ENCODE data around the gene INPP5A. TPM values are rescaled to one million over a fixed set of nuclear protein-coding genes. Genes with fewer than 3 reads are reported as not detected.

Gene INPP5A
- total RNA-seq, 4 donors from 2014 or later = 34.8 to 80.8 (median 52.8) TPM

- H3K27ac ChIP-seq = no peak overlapping the region
- no peaks in the 10 kb centered on the region for H3K27me3 ChIP-seq
- TF ChIP-seq POLR2A (IDR thresholded peaks at IDR 0.05) (no peak), EP300 (IDR thresholded peaks at IDR 0.05; ENCODE audit: low read depth) (no peak), POLR2AphosphoS5 (IDR thresholded peaks at IDR 0.05) (no peak)
- TF ChIP-seq, protein P1, sequence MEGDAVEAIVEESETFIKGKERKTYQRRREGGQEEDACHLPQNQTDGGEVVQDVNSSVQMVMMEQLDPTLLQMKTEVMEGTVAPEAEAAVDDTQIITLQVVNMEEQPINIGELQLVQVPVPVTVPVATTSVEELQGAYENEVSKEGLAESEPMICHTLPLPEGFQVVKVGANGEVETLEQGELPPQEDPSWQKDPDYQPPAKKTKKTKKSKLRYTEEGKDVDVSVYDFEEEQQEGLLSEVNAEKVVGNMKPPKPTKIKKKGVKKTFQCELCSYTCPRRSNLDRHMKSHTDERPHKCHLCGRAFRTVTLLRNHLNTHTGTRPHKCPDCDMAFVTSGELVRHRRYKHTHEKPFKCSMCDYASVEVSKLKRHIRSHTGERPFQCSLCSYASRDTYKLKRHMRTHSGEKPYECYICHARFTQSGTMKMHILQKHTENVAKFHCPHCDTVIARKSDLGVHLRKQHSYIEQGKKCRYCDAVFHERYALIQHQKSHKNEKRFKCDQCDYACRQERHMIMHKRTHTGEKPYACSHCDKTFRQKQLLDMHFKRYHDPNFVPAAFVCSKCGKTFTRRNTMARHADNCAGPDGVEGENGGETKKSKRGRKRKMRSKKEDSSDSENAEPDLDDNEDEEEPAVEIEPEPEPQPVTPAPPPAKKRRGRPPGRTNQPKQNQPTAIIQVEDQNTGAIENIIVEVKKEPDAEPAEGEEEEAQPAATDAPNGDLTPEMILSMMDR (IDR thresholded peaks at IDR 0.05) = no peak
- no peaks in the 10 kb centered on the region for H3K36me3 ChIP-seq
- no peak overlapping the region for H3K4me3 ChIP-seq
- in situ Hi-C loops (cut with MboI; ENCODE audit: low pct_ligation_motif_present in 1 of 4, low pct_unique_long_range_greater_than_20kb in 1 of 4, low sequenced_read_pairs in 3 of 4) (no loop called here), intact Hi-C loops (cut with DNase I; ENCODE audit: low total_unique reads) (no loop called here)
- WGBS, 2 donors (ENCODE audit: low coverage in 1 of 2) = 94 to 100% methylated on average over 1 to 30 of the region's 36 CpGs
- DNase-seq = no peak
- H3K4me1 ChIP-seq = peaks cover 0 to 3% (median 0%) of the 10 kb centered on the region in 4 donors
- H3K9me3 ChIP-seq = no peaks in the 10 kb centered on the region
These were observed 211.2 kb downstream of the INPP5A start for GRCh38 chr10:132748545-132749370.

DNA sequence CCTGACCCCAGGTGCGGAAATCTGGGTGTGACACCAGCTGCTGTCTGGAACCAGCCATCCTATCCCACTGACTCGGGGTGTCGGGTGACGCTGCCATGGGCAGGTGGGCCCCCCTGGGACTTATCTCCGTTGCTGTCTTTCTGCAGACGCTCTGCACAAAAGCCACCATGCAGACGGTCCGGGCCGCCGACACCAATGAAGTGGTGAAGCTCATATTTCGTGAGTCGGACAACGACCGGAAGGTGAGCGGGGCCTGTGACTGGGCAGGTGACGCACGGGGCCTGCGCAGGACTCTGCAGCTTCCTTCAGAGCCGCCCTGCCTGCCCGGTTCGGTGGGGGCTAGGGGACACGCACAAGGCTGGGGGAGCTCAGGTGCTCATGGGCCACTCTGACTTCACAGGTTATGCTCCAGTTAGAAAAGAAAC, 211.8 kb downstream of the INPP5A start:
- Histone ChIP-seq H3K9me3 (no peaks in the 10 kb centered on the region), H3K27me3 (no peaks in the 10 kb centered on the region), H3K27ac (no peak overlapping the region), H3K4me1 (peaks cover 0 to 3% (median 0%) of the 10 kb centered on the region in 4 donors), H3K36me3 (no peaks in the 10 kb centered on the region), H3K4me3 (no peak overlapping the region)
- TF ChIP-seq, protein P1 (IDR thresholded peaks at IDR 0.05) = no peak
- TF ChIP-seq POLR2AphosphoS5 (IDR thresholded peaks at IDR 0.05) = no peak
- no peak for TF ChIP-seq POLR2A (IDR thresholded peaks at IDR 0.05)
- TF ChIP-seq EP300 (IDR thresholded peaks at IDR 0.05; ENCODE audit: low read depth) = no peak
- in situ Hi-C loops (cut with MboI; ENCODE audit: low pct_ligation_motif_present in 1 of 4, low pct_unique_long_range_greater_than_20kb in 1 of 4, low sequenced_read_pairs in 3 of 4) = no loop called here
- WGBS, 2 donors (ENCODE audit: low coverage in 1 of 2) = 91% methylated on average over 22 of the region's 22 CpGs; no CpG with 5 or more reads in 1 of the 2 donors
- intact Hi-C loops (cut with DNase I; ENCODE audit: low total_unique reads) = no loop called here
- no peak for DNase-seq

DNA sequence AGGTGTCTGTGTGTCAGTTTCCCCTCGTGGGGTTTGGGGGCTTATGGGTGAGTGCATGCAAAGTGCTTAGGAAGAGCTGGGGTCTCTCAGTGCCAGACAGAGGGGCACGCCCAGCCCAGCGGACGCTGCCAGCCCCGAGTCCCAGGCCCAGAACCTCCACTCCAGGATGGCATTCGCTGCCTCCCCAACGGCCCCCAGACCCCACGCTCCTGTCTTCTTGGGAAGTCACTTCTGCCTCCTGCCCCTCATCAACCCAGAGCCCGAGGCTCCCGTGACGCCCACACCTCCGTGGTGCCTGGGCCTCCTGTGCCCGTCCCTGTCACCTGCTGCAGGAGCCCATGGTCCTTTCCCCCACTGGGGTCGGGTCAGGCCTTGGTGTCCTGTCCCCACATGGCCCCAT, 213.3 kb downstream of the INPP5A start:
- WGBS, 2 donors (ENCODE audit: low coverage in 1 of 2) = 90% methylated on average over 14 of the region's 14 CpGs; no CpG with 5 or more reads in 1 of the 2 donors
- intact Hi-C loops (cut with DNase I; ENCODE audit: low total_unique reads) = no loop called here

DNA sequence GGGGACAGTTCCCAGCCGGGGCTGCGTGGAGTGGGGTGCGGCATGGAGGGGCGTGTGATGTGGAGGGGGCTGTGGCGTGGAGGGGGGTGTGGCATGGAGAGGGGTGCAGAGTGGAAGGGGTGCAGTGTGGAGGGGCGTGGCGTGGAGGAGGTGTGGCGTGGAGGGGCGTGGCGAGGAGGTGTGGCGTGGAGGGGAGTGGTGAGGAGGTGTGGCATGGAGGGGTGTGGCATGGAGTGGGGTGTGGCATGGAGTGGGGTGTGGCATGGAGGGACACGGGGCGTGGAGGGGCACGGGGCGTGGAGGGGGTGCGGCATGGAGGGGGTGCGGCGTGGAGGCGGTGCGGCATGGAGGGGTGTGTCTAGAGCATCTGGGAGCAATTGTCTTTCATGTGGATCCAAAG, 214.8 kb downstream of the INPP5A start:
- H3K27ac ChIP-seq = no peak overlapping the region
- TF ChIP-seq POLR2AphosphoS5 (IDR thresholded peaks at IDR 0.05) = no peak
- TF ChIP-seq, protein P1 (IDR thresholded peaks at IDR 0.05) = no peak
- intact Hi-C loops (cut with DNase I; ENCODE audit: low total_unique reads) (no loop called here), in situ Hi-C loops (cut with MboI; ENCODE audit: low pct_ligation_motif_present in 1 of 4, low pct_unique_long_range_greater_than_20kb in 1 of 4, low sequenced_read_pairs in 3 of 4) (no loop called here)
- no peaks in the 10 kb centered on the region for H3K27me3 ChIP-seq
- 85 to 88% methylated on average over 7 to 20 of the region's 20 CpGs for WGBS, 2 donors (ENCODE audit: low coverage in 1 of 2)
- H3K36me3 ChIP-seq = no peaks in the 10 kb centered on the region
- no peak for DNase-seq
- no peak overlapping the region for H3K4me3 ChIP-seq
- H3K4me1 ChIP-seq = peaks cover 0 to 3% (median 0%) of the 10 kb centered on the region in 4 donors
- no peaks in the 10 kb centered on the region for H3K9me3 ChIP-seq

More for the DNA sequence above, 213.3 kb downstream of the INPP5A start:
- Histone ChIP-seq H3K36me3 (no peaks in the 10 kb centered on the region), H3K27me3 (no peaks in the 10 kb centered on the region), H3K4me3 (no peak overlapping the region), H3K9me3 (no peaks in the 10 kb centered on the region), H3K4me1 (peaks cover 0 to 3% (median 0%) of the 10 kb centered on the region in 4 donors), H3K27ac (no peak overlapping the region)
- TF ChIP-seq POLR2A (IDR thresholded peaks at IDR 0.05) (no peak), POLR2AphosphoS5 (IDR thresholded peaks at IDR 0.05) (no peak), EP300 (IDR thresholded peaks at IDR 0.05; ENCODE audit: low read depth) (no peak)
- TF ChIP-seq, protein P1 (IDR thresholded peaks at IDR 0.05) = no peak
- no peak for DNase-seq
- in situ Hi-C loops (cut with MboI; ENCODE audit: low pct_ligation_motif_present in 1 of 4, low pct_unique_long_range_greater_than_20kb in 1 of 4, low sequenced_read_pairs in 3 of 4) = no loop called here

Data from transverse colon (tissue), 4 donors.